Liver (tissue), 9 donors: ENCODE results near the gene CDK11A. TPM values are rescaled to one million over a fixed set of nuclear protein-coding genes. Genes with fewer than 3 reads are reported as not detected.
"Not testable (repeated sequence)": the region's sequence is repeated elsewhere in the genome, so short reads cannot be mapped to it uniquely, and the experiment has no call there.

ENCODE experiments used
- DNase-seq: peaks from one replicate; pipeline ENCODE4 v3.0.0-alpha.2; 2017; ENCODE audit warnings: low spot score
- H3K27ac ChIP-seq, 2 donors: one replicate each; pipeline ENCODE4 v1.7.0; 2013; ENCODE audit warnings: inconsistent platforms in 2 of 2, low read length in 2 of 2, control low read depth in 1 of 2, low read depth in 1 of 2, mild to moderate bottlenecking in 1 of 2
- H3K27me3 ChIP-seq, 4 donors: one replicate each; pipeline versions ENCODE4 v1.6.1 to v1.7.0; 2013; ENCODE audit warnings: low read length in 3 of 4, inconsistent platforms in 1 of 4, mild to moderate bottlenecking in 1 of 4, moderate library complexity in 1 of 4; ENCODE audit not compliant: control insufficient read depth in 4 of 4, insufficient read depth in 4 of 4
- H3K36me3 ChIP-seq, 4 donors: one replicate each; pipeline versions ENCODE4 v1.6.1 to v1.7.0; 2013; ENCODE audit warnings: low read length in 3 of 4, mild to moderate bottlenecking in 3 of 4, low read depth in 1 of 4, moderate library complexity in 1 of 4; ENCODE audit not compliant: control insufficient read depth in 4 of 4, insufficient read depth in 3 of 4
- H3K4me1 ChIP-seq, 4 donors: one replicate each; pipeline versions ENCODE4 v1.6.1 to v1.7.0; 2013; ENCODE audit warnings: low read length in 3 of 4, mild to moderate bottlenecking in 3 of 4, moderate library complexity in 1 of 4; ENCODE audit not compliant: control insufficient read depth in 4 of 4, insufficient read depth in 4 of 4
- H3K4me3 ChIP-seq, 3 donors: one replicate each; pipeline versions ENCODE4 v1.6.1 to v1.7.0; 2013; ENCODE audit warnings: low read length in 3 of 3, control low read depth in 1 of 3, low read depth in 1 of 3, mild to moderate bottlenecking in 1 of 3
- H3K9ac ChIP-seq, 2 donors: one replicate each; pipeline ENCODE4 v1.7.0; 2013; ENCODE audit warnings: low read length in 2 of 2, mild to moderate bottlenecking in 2 of 2, moderate library complexity in 2 of 2, control low read depth in 1 of 2, low read depth in 1 of 2
- H3K9me3 ChIP-seq, 4 donors: one replicate each; pipeline versions ENCODE4 v1.6.1 to v1.7.0; 2013; ENCODE audit warnings: low read length in 3 of 4; ENCODE audit not compliant: control insufficient read depth in 4 of 4
- ATF3 ChIP-seq: IDR thresholded peaks from 2 replicates; pipeline ENCODE4 v1.6.1; 2016; ENCODE audit warnings: antibody characterized with exemption
- EGR1 ChIP-seq, 2 donors: IDR thresholded peaks; 2 replicates each; pipeline ENCODE4 v1.6.1; 2016 to 2018; ENCODE audit warnings: antibody characterized with exemption in 2 of 2, low read depth in 2 of 2
- FOXA2 ChIP-seq: IDR thresholded peaks from 2 replicates; pipeline ENCODE4 v1.6.1; 2016; ENCODE audit warnings: antibody characterized with exemption
- GABPA ChIP-seq, 2 donors: IDR thresholded peaks in 1 of 2; conservative IDR thresholded peaks in 1 of 2; 2 replicates each; pipeline ENCODE4 v1.6.1; 2016; ENCODE audit warnings: antibody characterized with exemption in 2 of 2, mild to moderate bottlenecking in 1 of 2, moderate library complexity in 1 of 2
- HNF4A ChIP-seq, 2 donors: conservative IDR thresholded peaks; 2 replicates each; pipeline ENCODE4 v1.6.1; 2016; ENCODE audit warnings: antibody characterized with exemption in 2 of 2, mild to moderate bottlenecking in 2 of 2
- HNF4G ChIP-seq: IDR thresholded peaks from 2 replicates; pipeline ENCODE4 v1.6.1; 2016; ENCODE audit warnings: antibody characterized with exemption
- JUND ChIP-seq, 2 donors: IDR thresholded peaks; 2 replicates each; pipeline ENCODE4 v1.6.1; 2016; ENCODE audit warnings: antibody characterized with exemption in 2 of 2
- NR2F2 ChIP-seq: IDR thresholded peaks from 2 replicates; pipeline ENCODE4 v1.6.1; 2016; ENCODE audit warnings: antibody characterized with exemption
- REST ChIP-seq: IDR thresholded peaks from 2 replicates; pipeline ENCODE4 v1.6.1; 2016; ENCODE audit warnings: antibody characterized with exemption, mild to moderate bottlenecking
- SP1 ChIP-seq: IDR thresholded peaks from 2 replicates; pipeline ENCODE4 v1.6.1; 2018; ENCODE audit warnings: antibody characterized with exemption, mild to moderate bottlenecking
- TAF1 ChIP-seq: conservative IDR thresholded peaks from 2 replicates; pipeline ENCODE4 v1.6.1; 2016; ENCODE audit warnings: antibody characterized with exemption, mild to moderate bottlenecking
- WGBS: extraction: QIAGEN DNeasy Blood & Tissue Kit; methylation state at CpG from one replicate; pipeline ENCODE4 v1.1.7; 2013; 5-methylcytosine and 5-hydroxymethylcytosine counted together
- polyA plus RNA-seq, 2 donors: library from polyadenylated mRNA; stranded (reverse) in 1 of 2; unstranded in 1 of 2; fragments of 200-250 nt in 1 of 2; fragments of >200 nt in 1 of 2; fragmentation: Nextera tagmentation in 1 of 2; extraction: Ambion mirVana in 1 of 2; gene quantifications; one replicate each; pipeline versions ENCODE4 v1.2.1 to v1.2.3, GENCODE V29; 2013 to 2015
- total RNA-seq, 2 donors: library from RNA; depleted of rRNA; stranded (reverse); fragments of >200 nt; gene quantifications; one replicate each; pipeline ENCODE4 v1.2.3, GENCODE V29; 2014
- TF ChIP-seq, protein P1 (sequence below): fragments of 150-350 bp; IDR thresholded peaks from 2 replicates; pipeline ENCODE4 v1.5.1; 2017; ENCODE audit warnings: improper control_type of control experiment, low read depth, low read length; ENCODE audit not compliant: missing input control
- TF ChIP-seq, protein P2 (sequence below): IDR thresholded peaks from 2 replicates; pipeline ENCODE4 v1.6.1; 2016; ENCODE audit warnings: antibody characterized with exemption
- TF ChIP-seq, protein P3 (sequence below): IDR thresholded peaks from 2 replicates; pipeline ENCODE4 v1.6.1; 2016; ENCODE audit warnings: antibody characterized with exemption
- donor health status: healthy.
- donor health status: healthy.
- donor health status: healthy.
- donor health status: healthy.
- donor health status: healthy.

Gene CDK11A
- total and polyA plus RNA-seq, 4 donors = 13.7 to 17.0 (median 13.9) TPM

- Histone ChIP-seq H3K4me1 (no peaks in the 10 kb centered on the region), H3K9ac (no peak overlapping the region), H3K9me3 (no peaks in the 10 kb centered on the region), H3K36me3 (peaks cover 3 to 13% (median 9%) of the 10 kb centered on the region in 4 donors), H3K4me3 (no peak overlapping the region), H3K27me3 (no peaks in the 10 kb centered on the region), H3K27ac (no peak overlapping the region)
- no peak for DNase-seq
- whole genome bisulfite sequencing = 94% methylated on average over 17 of the region's 17 CpGs
- TF ChIP-seq, protein P1, sequence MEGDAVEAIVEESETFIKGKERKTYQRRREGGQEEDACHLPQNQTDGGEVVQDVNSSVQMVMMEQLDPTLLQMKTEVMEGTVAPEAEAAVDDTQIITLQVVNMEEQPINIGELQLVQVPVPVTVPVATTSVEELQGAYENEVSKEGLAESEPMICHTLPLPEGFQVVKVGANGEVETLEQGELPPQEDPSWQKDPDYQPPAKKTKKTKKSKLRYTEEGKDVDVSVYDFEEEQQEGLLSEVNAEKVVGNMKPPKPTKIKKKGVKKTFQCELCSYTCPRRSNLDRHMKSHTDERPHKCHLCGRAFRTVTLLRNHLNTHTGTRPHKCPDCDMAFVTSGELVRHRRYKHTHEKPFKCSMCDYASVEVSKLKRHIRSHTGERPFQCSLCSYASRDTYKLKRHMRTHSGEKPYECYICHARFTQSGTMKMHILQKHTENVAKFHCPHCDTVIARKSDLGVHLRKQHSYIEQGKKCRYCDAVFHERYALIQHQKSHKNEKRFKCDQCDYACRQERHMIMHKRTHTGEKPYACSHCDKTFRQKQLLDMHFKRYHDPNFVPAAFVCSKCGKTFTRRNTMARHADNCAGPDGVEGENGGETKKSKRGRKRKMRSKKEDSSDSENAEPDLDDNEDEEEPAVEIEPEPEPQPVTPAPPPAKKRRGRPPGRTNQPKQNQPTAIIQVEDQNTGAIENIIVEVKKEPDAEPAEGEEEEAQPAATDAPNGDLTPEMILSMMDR = no peak
- TF ChIP-seq SP1 (no peak), HNF4A (conservative IDR thresholded peaks at IDR 0.05) (no peak), FOXA2 (no peak), TAF1 (no peak), REST (no peak)
- TF ChIP-seq, protein P2, sequence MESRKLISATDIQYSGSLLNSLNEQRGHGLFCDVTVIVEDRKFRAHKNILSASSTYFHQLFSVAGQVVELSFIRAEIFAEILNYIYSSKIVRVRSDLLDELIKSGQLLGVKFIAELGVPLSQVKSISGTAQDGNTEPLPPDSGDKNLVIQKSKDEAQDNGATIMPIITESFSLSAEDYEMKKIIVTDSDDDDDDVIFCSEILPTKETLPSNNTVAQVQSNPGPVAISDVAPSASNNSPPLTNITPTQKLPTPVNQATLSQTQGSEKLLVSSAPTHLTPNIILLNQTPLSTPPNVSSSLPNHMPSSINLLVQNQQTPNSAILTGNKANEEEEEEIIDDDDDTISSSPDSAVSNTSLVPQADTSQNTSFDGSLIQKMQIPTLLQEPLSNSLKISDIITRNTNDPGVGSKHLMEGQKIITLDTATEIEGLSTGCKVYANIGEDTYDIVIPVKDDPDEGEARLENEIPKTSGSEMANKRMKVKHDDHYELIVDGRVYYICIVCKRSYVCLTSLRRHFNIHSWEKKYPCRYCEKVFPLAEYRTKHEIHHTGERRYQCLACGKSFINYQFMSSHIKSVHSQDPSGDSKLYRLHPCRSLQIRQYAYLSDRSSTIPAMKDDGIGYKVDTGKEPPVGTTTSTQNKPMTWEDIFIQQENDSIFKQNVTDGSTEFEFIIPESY = no peak
Measured at GRCh38 chr1:1732381-1732780, 8.2 kb upstream of the CDK11A start.

- WGBS = 96% methylated on average over 17 of the region's 17 CpGs
- Histone ChIP-seq H3K4me3 (no peak overlapping the region), H3K9me3 (no peaks in the 10 kb centered on the region), H3K27me3 (no peaks in the 10 kb centered on the region), H3K36me3 (peaks cover 3 to 13% (median 9%) of the 10 kb centered on the region in 4 donors), H3K4me1 (no peaks in the 10 kb centered on the region), H3K27ac (no peak overlapping the region), H3K9ac (no peak overlapping the region)
- no peak for DNase-seq
- no peak for TF ChIP-seq NR2F2
- TF ChIP-seq, protein P3, sequence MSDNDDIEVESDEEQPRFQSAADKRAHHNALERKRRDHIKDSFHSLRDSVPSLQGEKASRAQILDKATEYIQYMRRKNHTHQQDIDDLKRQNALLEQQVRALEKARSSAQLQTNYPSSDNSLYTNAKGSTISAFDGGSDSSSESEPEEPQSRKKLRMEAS = no peak
- TF ChIP-seq ATF3 = no peak
- no peak for TF ChIP-seq HNF4G
- TF ChIP-seq, protein P2 = no peak
- no peak for TF ChIP-seq HNF4A (conservative IDR thresholded peaks at IDR 0.05)
- TF ChIP-seq JUND (IDR thresholded peaks at IDR 0.05) = no peak
- no peak for TF ChIP-seq EGR1 (IDR thresholded peaks at IDR 0.05; ENCODE audit: low read depth in 2 of 2)
- no peak for TF ChIP-seq GABPA (IDR thresholded peaks at IDR 0.05 in 1 of 2, conservative IDR thresholded peaks at IDR 0.05 in 1 of 2)
Measured at GRCh38 chr1:1730870-1731269, 6.7 kb upstream of the CDK11A start.

DNA sequence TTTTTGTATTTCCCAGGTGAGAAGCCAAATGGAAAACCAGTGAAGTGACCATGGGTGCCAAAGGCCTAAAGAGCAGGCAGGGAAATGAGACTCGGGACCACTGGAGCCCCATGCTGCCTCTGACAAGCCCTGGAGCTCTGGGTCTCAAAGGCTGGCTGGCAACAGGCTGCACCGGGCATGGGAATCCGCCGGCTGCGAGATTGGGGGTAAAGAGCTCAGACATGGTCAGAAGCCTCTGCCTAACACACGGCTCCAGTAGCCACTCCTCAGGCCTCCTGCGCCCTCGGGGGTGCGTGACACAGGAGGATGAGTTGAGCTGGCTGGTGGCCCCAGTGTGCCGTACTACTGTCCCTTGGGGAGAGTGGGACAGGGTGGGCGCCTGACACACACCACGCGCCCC, 6.1 kb upstream of the CDK11A start:
- peaks cover 3 to 13% (median 8%) of the 10 kb centered on the region in 4 donors for H3K36me3 ChIP-seq

More for the DNA sequence above, 6.1 kb upstream of the CDK11A start:
- 98% methylated on average over 9 of the region's 13 CpGs for WGBS
- not testable (repeated sequence) for H3K4me1 ChIP-seq, H3K9me3 ChIP-seq, H3K27me3 ChIP-seq, H3K4me3 ChIP-seq, H3K9ac ChIP-seq, DNase-seq, H3K27ac ChIP-seq
